Transverse colon (tissue), 4 donors: ENCODE results near the gene GBF1.

ENCODE experiments used
- EP300 ChIP-seq: sonication (generic); formaldehyde crosslinking; IDR thresholded peaks from one replicate; pipeline ENCODE4 v1.6.1; 2017; ENCODE audit warnings: antibody characterized with exemption, low read depth
- POLR2AphosphoS5 ChIP-seq, 3 donors: sonication (generic); formaldehyde crosslinking; IDR thresholded peaks; one replicate each; pipeline ENCODE4 v1.6.1; 2016; ENCODE audit warnings: antibody characterized with exemption in 3 of 3
- TF ChIP-seq, protein P1 (sequence below), 5 experiments: fragments of 200-600 bp in 3 of 5; fragments of 450-650 bp in 2 of 5; sonication (generic) in 3 of 5; IDR thresholded peaks; 1 replicate in 2 of 5; 2 replicates in 3 of 5; pipeline ENCODE4 v1.5.1; 2016 to 2017; ENCODE audit warnings: antibody characterized with exemption in 5 of 5, inconsistent platforms in 3 of 5, mild to moderate bottlenecking in 2 of 5, moderate library complexity in 1 of 5

DNA sequence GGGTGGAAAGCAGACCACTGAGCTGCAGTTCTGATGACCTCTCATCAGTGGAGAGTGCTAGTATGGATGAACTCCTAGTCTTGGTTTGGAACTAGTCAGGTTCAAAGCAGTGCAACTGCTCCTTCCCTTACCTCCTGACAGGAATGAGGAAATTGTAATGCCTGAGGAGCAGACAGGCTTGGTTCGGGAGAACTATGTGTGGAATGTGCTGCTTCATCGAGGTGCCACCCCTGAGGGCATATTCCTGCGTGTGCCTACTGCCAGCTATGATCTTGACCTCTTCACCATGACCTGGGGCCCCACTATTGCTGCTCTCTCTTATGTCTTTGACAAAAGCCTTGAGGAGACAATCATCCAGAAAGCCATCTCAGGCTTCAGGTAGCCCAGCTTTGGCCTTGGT is 122.7 kb downstream of the GBF1 start:
- no peak for TF ChIP-seq POLR2AphosphoS5 (IDR thresholded peaks at IDR 0.05)
- TF ChIP-seq, protein P1, sequence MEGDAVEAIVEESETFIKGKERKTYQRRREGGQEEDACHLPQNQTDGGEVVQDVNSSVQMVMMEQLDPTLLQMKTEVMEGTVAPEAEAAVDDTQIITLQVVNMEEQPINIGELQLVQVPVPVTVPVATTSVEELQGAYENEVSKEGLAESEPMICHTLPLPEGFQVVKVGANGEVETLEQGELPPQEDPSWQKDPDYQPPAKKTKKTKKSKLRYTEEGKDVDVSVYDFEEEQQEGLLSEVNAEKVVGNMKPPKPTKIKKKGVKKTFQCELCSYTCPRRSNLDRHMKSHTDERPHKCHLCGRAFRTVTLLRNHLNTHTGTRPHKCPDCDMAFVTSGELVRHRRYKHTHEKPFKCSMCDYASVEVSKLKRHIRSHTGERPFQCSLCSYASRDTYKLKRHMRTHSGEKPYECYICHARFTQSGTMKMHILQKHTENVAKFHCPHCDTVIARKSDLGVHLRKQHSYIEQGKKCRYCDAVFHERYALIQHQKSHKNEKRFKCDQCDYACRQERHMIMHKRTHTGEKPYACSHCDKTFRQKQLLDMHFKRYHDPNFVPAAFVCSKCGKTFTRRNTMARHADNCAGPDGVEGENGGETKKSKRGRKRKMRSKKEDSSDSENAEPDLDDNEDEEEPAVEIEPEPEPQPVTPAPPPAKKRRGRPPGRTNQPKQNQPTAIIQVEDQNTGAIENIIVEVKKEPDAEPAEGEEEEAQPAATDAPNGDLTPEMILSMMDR (IDR thresholded peaks at IDR 0.05): no peak
- TF ChIP-seq EP300: no peak
